Ovary (tissue), 9 donors: ENCODE data around the gene SH3RF3. TPM values are rescaled to one million over a fixed set of nuclear protein-coding genes. Genes with fewer than 3 reads are reported as not detected.
A peak's percentile ranks its signal among the peaks of the same experiment; 100 is the strongest.

Source experiments
- DNase-seq, 5 donors: peaks; one replicate each; pipeline ENCODE4 v3.0.0-alpha.2; 2019 to 2020
- H3K27ac ChIP-seq, 2 donors: fragments of 200-600 bp; one replicate each; pipeline versions ENCODE4 v1.5.1 to v1.8.0; 2019 to 2022
- H3K27me3 ChIP-seq: fragments of 200-600 bp; one replicate; pipeline ENCODE4 v1.8.0; 2022
- H3K36me3 ChIP-seq: fragments of 200-600 bp; sonication (generic); one replicate; pipeline ENCODE4 v1.5.1; 2019
- H3K4me1 ChIP-seq: one replicate; pipeline ENCODE4 v1.8.1; 2013; ENCODE audit warnings: mild to moderate bottlenecking, moderate library complexity; ENCODE audit not compliant: insufficient read depth
- H3K4me3 ChIP-seq: fragments of 200-600 bp; sonication (generic); one replicate; pipeline ENCODE4 v1.5.1; 2017
- H3K9me3 ChIP-seq, 2 donors: fragments of 200-600 bp in 1 of 2; sonication (generic) in 1 of 2; one replicate each; pipeline versions ENCODE4 v1.5.1 to v1.8.1; 2013 to 2019; ENCODE audit warnings: mild to moderate bottlenecking in 1 of 2, moderate library complexity in 1 of 2
- EP300 ChIP-seq: sonication (generic); formaldehyde crosslinking; IDR thresholded peaks from one replicate; pipeline ENCODE4 v1.6.1; 2017; ENCODE audit warnings: antibody characterized with exemption
- POLR2A ChIP-seq: fragments of 450-650 bp; IDR thresholded peaks from one replicate; pipeline ENCODE4 v1.6.1; 2017; ENCODE audit warnings: antibody characterized with exemption, mild to moderate bottlenecking, moderate library complexity
- WGBS, 3 donors: extraction: QIAGEN DNeasy Blood & Tissue Kit in 1 of 3; methylation state at CpG; one replicate each; pipeline versions ENCODE4 v1.1.5 to v1.1.7; 2013 to 2017; 5-methylcytosine and 5-hydroxymethylcytosine counted together
- intact Hi-C, 4 donors: fragments of 100-400 bp; cut with DNase I; formaldehyde crosslinking; loops; one replicate each; pipeline versions ENCODE4 v1.11.0 to v1.15.1; 2022 to 2023
- polyA plus RNA-seq, 2 donors: library from polyadenylated mRNA; stranded (reverse); fragments of 200-250 nt in 1 of 2; fragments of 350-450 nt in 1 of 2; fragmentation: Illumina TruSeq in 1 of 2; extraction: RNeasy Lipid Tissue Mini Kit (QIAGEN cat#74804) in 1 of 2; gene quantifications; one replicate each; pipeline ENCODE4 v1.2.3, GENCODE V29; 2013 to 2014
- total RNA-seq, 7 donors: library from RNA; depleted of rRNA in 2 of 7; stranded (reverse); fragments of >200 nt in 2 of 7; fragmentation: NEBNext Ultra II Directional in 3 of 7; extraction: Animal tissue kit (Norgen Biotek cat#: 25700) in 3 of 7; gene quantifications; one replicate each; pipeline versions ENCODE4 v1.1.0 to v1.2.4, GENCODE V29; 2016 to 2023
- TF ChIP-seq, protein P1 (sequence below), 3 donors: fragments of 450-650 bp in 2 of 3; fragments of 200-600 bp in 1 of 3; IDR thresholded peaks; one replicate each; pipeline versions ENCODE4 v1.5.1 to v1.8.0; 2016 to 2022; ENCODE audit warnings: antibody characterized with exemption in 3 of 3, mild to moderate bottlenecking in 1 of 3
- donor health status: DM: no; HTN: no; CAD: no; lungs with moderate emphysema.
- donor health status: DM: no; HTN: no; CAD: no.
- donor health status: Bipolar disorder and iron deficiency.
- donor health status: DM: yes; HTN: yes; CAD: no.
- donor health status: DM: no; HTN: no; CAD: no.
- donor health status: DM: yes; HTN: yes; CAD: no.

Gene SH3RF3
- total and polyA plus RNA-seq, 9 donors = 2.7 to 10.1 (median 4.5) TPM

DNA sequence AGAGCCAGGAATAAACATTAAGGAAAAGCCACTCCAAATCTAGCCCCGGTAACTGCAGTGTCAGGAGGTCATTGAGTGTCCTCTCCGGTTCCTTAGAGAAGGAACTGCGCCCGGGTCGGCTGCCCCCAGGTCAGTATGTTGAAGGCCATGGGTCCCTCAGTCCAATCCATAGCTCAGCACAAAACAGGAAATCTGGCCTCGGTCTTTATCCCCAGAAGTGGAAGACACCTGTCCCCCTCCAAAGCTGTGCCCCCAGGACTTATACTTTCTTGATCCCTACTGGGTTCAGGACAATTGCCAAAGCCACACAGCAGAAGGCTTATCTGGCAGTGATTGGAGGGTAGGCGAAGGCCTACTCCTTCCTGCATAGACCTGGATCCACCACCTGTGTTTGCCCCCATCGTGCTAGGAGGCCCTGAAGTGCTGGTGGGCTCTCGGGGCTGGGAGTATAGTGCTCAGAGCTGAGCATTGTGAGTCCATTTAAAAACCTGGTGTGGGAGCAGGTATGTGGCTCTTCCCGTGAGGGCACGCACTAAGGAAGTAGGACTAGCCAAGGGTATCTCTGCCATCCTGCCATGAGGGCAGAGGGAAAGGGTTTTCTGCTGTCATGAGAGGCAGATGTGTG is 306.2 kb downstream of the SH3RF3 start:
- WGBS, 3 donors = 94 to 95% (median 95%) methylated on average over 11 of the region's 11 CpGs
- H3K27ac ChIP-seq = no peak overlapping the region
- no peaks in the 10 kb centered on the region for H3K4me1 ChIP-seq
- TF ChIP-seq, protein P1, sequence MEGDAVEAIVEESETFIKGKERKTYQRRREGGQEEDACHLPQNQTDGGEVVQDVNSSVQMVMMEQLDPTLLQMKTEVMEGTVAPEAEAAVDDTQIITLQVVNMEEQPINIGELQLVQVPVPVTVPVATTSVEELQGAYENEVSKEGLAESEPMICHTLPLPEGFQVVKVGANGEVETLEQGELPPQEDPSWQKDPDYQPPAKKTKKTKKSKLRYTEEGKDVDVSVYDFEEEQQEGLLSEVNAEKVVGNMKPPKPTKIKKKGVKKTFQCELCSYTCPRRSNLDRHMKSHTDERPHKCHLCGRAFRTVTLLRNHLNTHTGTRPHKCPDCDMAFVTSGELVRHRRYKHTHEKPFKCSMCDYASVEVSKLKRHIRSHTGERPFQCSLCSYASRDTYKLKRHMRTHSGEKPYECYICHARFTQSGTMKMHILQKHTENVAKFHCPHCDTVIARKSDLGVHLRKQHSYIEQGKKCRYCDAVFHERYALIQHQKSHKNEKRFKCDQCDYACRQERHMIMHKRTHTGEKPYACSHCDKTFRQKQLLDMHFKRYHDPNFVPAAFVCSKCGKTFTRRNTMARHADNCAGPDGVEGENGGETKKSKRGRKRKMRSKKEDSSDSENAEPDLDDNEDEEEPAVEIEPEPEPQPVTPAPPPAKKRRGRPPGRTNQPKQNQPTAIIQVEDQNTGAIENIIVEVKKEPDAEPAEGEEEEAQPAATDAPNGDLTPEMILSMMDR (IDR thresholded peaks at IDR 0.05) = no peak
- TF ChIP-seq EP300 = no peak
- TF ChIP-seq POLR2A = no peak
- no peaks in the 10 kb centered on the region for H3K9me3 ChIP-seq
- no peak overlapping the region for H3K4me3 ChIP-seq
- no peaks in the 10 kb centered on the region for H3K27me3 ChIP-seq
- no peaks in the 10 kb centered on the region for H3K36me3 ChIP-seq
- DNase-seq = no peak
- intact Hi-C loops = no loop called here

DNA sequence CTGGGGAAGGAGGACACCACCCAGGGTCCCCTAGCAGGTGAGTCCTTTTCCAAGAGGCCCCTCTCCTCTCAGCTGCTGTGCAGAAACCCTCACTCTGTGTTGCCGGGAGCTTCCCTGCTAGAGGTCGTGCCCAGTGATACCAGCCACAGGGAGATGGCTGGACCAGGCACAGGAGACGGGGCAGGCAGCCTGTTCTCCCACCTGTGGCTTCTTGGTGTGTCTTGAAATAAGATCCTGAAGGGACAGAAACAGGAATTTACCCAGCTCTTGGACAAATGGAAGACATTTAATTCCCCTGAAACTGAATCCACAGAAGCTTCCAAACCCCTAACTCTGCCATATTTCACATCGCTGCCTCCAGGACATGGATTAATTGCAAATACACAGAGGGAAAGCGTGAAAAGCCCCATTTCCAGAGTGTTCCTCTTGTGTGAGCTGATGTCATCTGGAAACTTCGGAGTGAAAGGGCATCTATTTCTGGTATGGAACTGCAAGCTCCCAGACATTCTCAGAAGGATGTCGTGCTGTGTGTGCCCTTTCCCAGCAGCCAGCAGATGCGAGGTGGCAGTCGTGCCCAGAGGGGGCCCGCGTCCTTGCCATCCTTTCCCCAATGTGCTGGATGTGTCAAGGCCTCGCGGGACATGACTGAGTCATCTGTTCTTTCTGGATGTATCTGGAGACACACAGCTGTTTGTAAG is 307.0 kb downstream of the SH3RF3 start:
- 81 to 84% (median 82%) methylated on average over 13 of the region's 13 CpGs for WGBS, 3 donors
- H3K27ac ChIP-seq = no peak overlapping the region

DNA sequence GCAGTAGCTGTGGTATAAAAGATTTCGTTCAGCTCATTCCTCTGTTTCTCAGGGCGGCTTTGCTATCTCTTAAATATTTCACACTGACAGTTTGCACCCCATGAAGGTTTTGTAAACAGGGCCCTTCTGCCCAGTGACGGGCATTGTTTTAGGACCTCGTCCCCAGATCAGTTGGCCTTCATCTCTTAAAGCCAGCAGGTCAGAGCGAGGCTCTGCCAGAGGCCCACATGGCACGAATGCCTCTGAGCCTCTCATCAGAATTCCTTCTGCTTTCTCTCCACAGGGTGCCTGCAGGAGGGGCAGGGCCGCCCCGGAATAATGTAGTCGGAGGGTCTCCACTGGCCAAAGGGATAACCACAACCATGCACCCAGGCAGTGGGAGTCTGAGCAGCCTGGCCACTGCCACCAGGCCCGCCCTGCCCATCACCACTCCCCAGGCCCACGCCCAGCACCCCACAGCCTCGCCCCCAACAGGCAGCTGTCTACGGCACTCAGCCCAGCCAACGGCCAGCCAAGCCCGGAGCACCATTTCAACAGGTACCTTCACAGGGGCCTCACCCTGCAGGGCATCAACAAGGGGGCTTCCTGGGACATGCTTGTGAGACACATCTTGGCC is 307.7 kb downstream of the SH3RF3 start:
- DNase-seq = no peak
- no peaks in the 10 kb centered on the region for H3K4me1 ChIP-seq
- TF ChIP-seq POLR2A (no peak), EP300 (no peak)
- TF ChIP-seq, protein P1 (IDR thresholded peaks at IDR 0.05) = no peak
- H3K4me3 ChIP-seq = no peak overlapping the region
- intact Hi-C loops = no loop called here
- 83 to 90% (median 85%) methylated on average over 15 of the region's 15 CpGs for WGBS, 3 donors
- no peaks in the 10 kb centered on the region for H3K36me3 ChIP-seq
- no peaks in the 10 kb centered on the region for H3K9me3 ChIP-seq
- H3K27me3 ChIP-seq = no peaks in the 10 kb centered on the region
- H3K27ac ChIP-seq = no peak overlapping the region

More for the DNA sequence above, 307.0 kb downstream of the SH3RF3 start:
- intact Hi-C loops = no loop called here
- TF ChIP-seq, protein P1 (IDR thresholded peaks at IDR 0.05) = no peak
- peak; percentile 87 for TF ChIP-seq EP300
- peak in 1 of 5 donors; percentile 36 for DNase-seq
- Histone ChIP-seq H3K4me1 (no peaks in the 10 kb centered on the region), H3K36me3 (no peaks in the 10 kb centered on the region), H3K27me3 (no peaks in the 10 kb centered on the region), H3K9me3 (no peaks in the 10 kb centered on the region), H3K4me3 (no peak overlapping the region)

DNA sequence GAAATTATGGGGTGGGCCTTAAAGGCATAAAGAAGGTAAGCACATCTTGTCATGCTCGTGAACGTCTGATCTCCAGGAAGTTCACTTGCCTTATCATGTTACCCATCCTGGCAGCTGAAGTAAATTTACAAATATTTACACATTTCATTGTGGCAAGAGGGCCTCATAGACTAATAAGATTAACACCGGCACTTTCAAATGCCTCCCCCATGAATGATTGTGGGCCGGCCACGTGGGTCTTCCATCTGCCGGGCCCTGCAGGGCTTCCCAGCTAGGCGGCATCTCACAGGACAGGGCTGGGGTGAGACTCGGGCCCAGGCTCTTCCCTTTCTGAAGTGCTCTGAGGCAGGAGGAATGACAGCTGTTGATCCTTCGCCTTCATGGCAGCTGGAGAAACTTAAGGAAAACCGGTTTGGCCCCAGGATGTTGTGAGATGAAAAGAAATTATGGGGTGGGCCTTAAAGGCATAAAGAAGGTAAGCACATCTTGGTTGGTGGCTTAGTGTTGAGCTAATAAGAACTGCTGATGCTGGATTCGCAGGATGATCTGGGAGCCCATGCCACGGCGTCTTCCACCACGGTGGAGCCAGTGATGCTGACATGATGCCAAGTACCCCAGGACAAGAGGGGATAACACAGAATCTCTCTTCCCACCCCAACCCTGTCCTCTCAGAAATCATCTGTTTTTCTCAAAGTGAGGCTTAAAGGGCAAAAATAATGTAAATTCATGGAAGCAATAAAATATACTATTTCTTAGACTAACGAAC is 308.5 kb downstream of the SH3RF3 start:
- TF ChIP-seq POLR2A = no peak
- TF ChIP-seq, protein P1 (IDR thresholded peaks at IDR 0.05) = no peak
- no peak for TF ChIP-seq EP300
- WGBS, 3 donors = 91 to 94% (median 92%) methylated on average over 15 of the region's 15 CpGs
- H3K4me3 ChIP-seq = no peak overlapping the region
- H3K27me3 ChIP-seq = no peaks in the 10 kb centered on the region
- no peaks in the 10 kb centered on the region for H3K4me1 ChIP-seq
- no peak overlapping the region for H3K27ac ChIP-seq
- intact Hi-C loops = no loop called here
- no peaks in the 10 kb centered on the region for H3K9me3 ChIP-seq
- H3K36me3 ChIP-seq = no peaks in the 10 kb centered on the region
- DNase-seq = no peak
